T-helper 17 cell (primary cell): ENCODE results near the gene FRMD4A. TPM values are rescaled to one million over a fixed set of nuclear protein-coding genes. Genes with fewer than 3 reads are reported as not detected.
"Not testable (repeated sequence)": the region's sequence is repeated elsewhere in the genome, so short reads cannot be mapped to it uniquely, and the experiment has no call there.

ENCODE experiments used
- ATAC-seq: fragments of 150-1000 bp; cut with Tn5 transposase; 2 replicates; pipeline ENCODE4 v1.10.0; 2021; ENCODE audit warnings: mild to moderate bottlenecking, moderate library complexity
- DNase-seq, 3 donors: peaks; one replicate each; pipeline versions ENCODE4 v3.0.0 to v3.0.0-alpha.2; 2020 to 2021
- H3K9me3 ChIP-seq: one replicate; pipeline ENCODE4 v1.7.0; 2013; ENCODE audit warnings: low read length, mild to moderate bottlenecking; ENCODE audit not compliant: control insufficient read depth, poor library complexity, severe bottlenecking
- H3K27ac Mint-ChIP-seq: one replicate; pipeline ENCODE4 v1.8.0; 2022; ENCODE audit warnings: mild to moderate bottlenecking, moderate library complexity, mixed read lengths
- H3K27me3 Mint-ChIP-seq: one replicate; pipeline ENCODE4 v1.8.0; 2022; ENCODE audit warnings: mixed read lengths
- H3K36me3 Mint-ChIP-seq: one replicate; pipeline ENCODE4 v1.8.0; 2022; ENCODE audit warnings: low read depth, mixed read lengths
- H3K4me1 Mint-ChIP-seq: one replicate; pipeline ENCODE4 v1.8.0; 2022; ENCODE audit warnings: mild to moderate bottlenecking, mixed read lengths
- H3K4me3 Mint-ChIP-seq: one replicate; pipeline ENCODE4 v1.8.0; 2022; ENCODE audit warnings: mild to moderate bottlenecking, moderate library complexity, mixed read lengths
- total RNA-seq, 4 donors: library from RNA in 2 of 4; stranded (reverse) in 2 of 4; gene quantifications; one replicate each; pipeline ENCODE4 v1.2.3 and lab custom pipeline; 2022 to 2026

The FRMD4A gene
- total RNA-seq, 2 donors from 2014 or later, result 1.3 to 2.7 TPM

- Mint-ChIP-seq H3K27me3 (peaks cover 54% of the 10 kb centered on the region), H3K36me3 (no peaks in the 10 kb centered on the region), H3K4me3 (no peak overlapping the region), H3K27ac (no peak overlapping the region), H3K4me1 (no peaks in the 10 kb centered on the region)
- DNase-seq, result no peak
- H3K9me3 ChIP-seq, result no peaks in the 10 kb centered on the region
- ATAC-seq, result no peak
Measured at GRCh38 chr10:14156104-14156503, 174.6 kb downstream of the FRMD4A start.

- H3K4me3 Mint-ChIP-seq, result no peak overlapping the region
- H3K27ac Mint-ChIP-seq, result no peak overlapping the region
- no peaks in the 10 kb centered on the region for H3K9me3 ChIP-seq
- no peaks in the 10 kb centered on the region for H3K36me3 Mint-ChIP-seq
- H3K4me1 Mint-ChIP-seq, result no peaks in the 10 kb centered on the region
- DNase-seq (no peak), ATAC-seq (no peak)
- peaks cover 49% of the 10 kb centered on the region for H3K27me3 Mint-ChIP-seq
Measured at GRCh38 chr10:14153570-14154055, 177.1 kb downstream of the FRMD4A start.

- Mint-ChIP-seq H3K4me3 (no peak overlapping the region), H3K27ac (no peak overlapping the region), H3K27me3 (peaks cover 46% of the 10 kb centered on the region), H3K4me1 (no peaks in the 10 kb centered on the region), H3K36me3 (peaks cover 2% of the 10 kb centered on the region)
- H3K9me3 ChIP-seq, result no peaks in the 10 kb centered on the region
- ATAC-seq, result no peak
- no peak for DNase-seq
Measured at GRCh38 chr10:14151571-14151970, 179.2 kb downstream of the FRMD4A start.

- Mint-ChIP-seq H3K4me1 (no peaks in the 10 kb centered on the region), H3K36me3 (peaks cover 2% of the 10 kb centered on the region), H3K27me3 (peaks cover 49% of the 10 kb centered on the region), H3K27ac (no peak overlapping the region), H3K4me3 (no peak overlapping the region)
- ATAC-seq (no peak), DNase-seq (no peak)
- no peaks in the 10 kb centered on the region for H3K9me3 ChIP-seq
Measured at GRCh38 chr10:14150526-14150925, 180.2 kb downstream of the FRMD4A start.

- Mint-ChIP-seq H3K4me3 (no peak overlapping the region), H3K36me3 (peaks cover 2% of the 10 kb centered on the region), H3K27me3 (peaks cover 74% of the 10 kb centered on the region), H3K4me1 (peaks cover 2% of the 10 kb centered on the region), H3K27ac (no peak overlapping the region)
- H3K9me3 ChIP-seq, result no peaks in the 10 kb centered on the region
- ATAC-seq (no peak), DNase-seq (no peak)
Measured at GRCh38 chr10:14146501-14146900, 184.2 kb downstream of the FRMD4A start.

GRCh38 chr10:14146025-14146424, 184.7 kb downstream of the FRMD4A start:
- no peak overlapping the region for H3K4me3 Mint-ChIP-seq
- H3K9me3 ChIP-seq, result no peaks in the 10 kb centered on the region
- DNase-seq (no peak), ATAC-seq (no peak)
- peaks cover 2% of the 10 kb centered on the region for H3K36me3 Mint-ChIP-seq
- H3K27me3 Mint-ChIP-seq, result peaks cover 76% of the 10 kb centered on the region
- H3K27ac Mint-ChIP-seq, result no peak overlapping the region
- peaks cover 2% of the 10 kb centered on the region for H3K4me1 Mint-ChIP-seq

GRCh38 chr10:14144451-14144850, 186.3 kb downstream of the FRMD4A start:
- no peak for DNase-seq
- Mint-ChIP-seq H3K27me3 (peaks cover 74% of the 10 kb centered on the region), H3K4me1 (peaks cover 2% of the 10 kb centered on the region), H3K36me3 (peaks cover 4% of the 10 kb centered on the region), H3K27ac (no peak overlapping the region), H3K4me3 (no peak overlapping the region)
- ATAC-seq, result no peak
- no peaks in the 10 kb centered on the region for H3K9me3 ChIP-seq

- H3K4me1 Mint-ChIP-seq, result peaks cover 2% of the 10 kb centered on the region
- H3K9me3 ChIP-seq, result no peaks in the 10 kb centered on the region
- DNase-seq (no peak), ATAC-seq (no peak)
- H3K27ac Mint-ChIP-seq, result no peak overlapping the region
- no peak overlapping the region for H3K4me3 Mint-ChIP-seq
- H3K36me3 Mint-ChIP-seq, result peaks cover 4% of the 10 kb centered on the region
- peaks cover 61% of the 10 kb centered on the region for H3K27me3 Mint-ChIP-seq
Measured at GRCh38 chr10:14142606-14143250, 188.0 kb downstream of the FRMD4A start.

GRCh38 chr10:14141283-14141682, 189.4 kb downstream of the FRMD4A start:
- H3K27me3 Mint-ChIP-seq, result peaks cover 54% of the 10 kb centered on the region
- H3K4me1 Mint-ChIP-seq, result peaks cover 2% of the 10 kb centered on the region
- peaks cover 2% of the 10 kb centered on the region for H3K36me3 Mint-ChIP-seq
- no peak overlapping the region for H3K4me3 Mint-ChIP-seq
- H3K9me3 ChIP-seq, result no peaks in the 10 kb centered on the region
- ATAC-seq, result no peak
- H3K27ac Mint-ChIP-seq, result no peak overlapping the region
- DNase-seq, result no peak

GRCh38 chr10:14137391-14137790, 193.3 kb downstream of the FRMD4A start:
- DNase-seq, result no peak
- Mint-ChIP-seq H3K27ac (no peak overlapping the region), H3K27me3 (peaks cover 33% of the 10 kb centered on the region), H3K36me3 (peaks cover 2% of the 10 kb centered on the region), H3K4me1 (peaks cover 2% of the 10 kb centered on the region), H3K4me3 (no peak overlapping the region)
- H3K9me3 ChIP-seq, result no peaks in the 10 kb centered on the region
- ATAC-seq, result no peak

- not testable (repeated sequence) for H3K27ac Mint-ChIP-seq, H3K4me1 Mint-ChIP-seq, DNase-seq, H3K9me3 ChIP-seq, H3K36me3 Mint-ChIP-seq, H3K4me3 Mint-ChIP-seq, ATAC-seq
- H3K27me3 Mint-ChIP-seq, result peaks cover 19% of the 10 kb centered on the region
Measured at GRCh38 chr10:14135196-14135595, 195.5 kb downstream of the FRMD4A start.

GRCh38 chr10:14134275-14134674, 196.4 kb downstream of the FRMD4A start:
- Mint-ChIP-seq H3K4me3 (no peak overlapping the region), H3K4me1 (no peaks in the 10 kb centered on the region), H3K36me3 (no peaks in the 10 kb centered on the region), H3K27ac (no peak overlapping the region), H3K27me3 (peaks cover 24% of the 10 kb centered on the region)
- ATAC-seq, result no peak
- H3K9me3 ChIP-seq, result no peaks in the 10 kb centered on the region
- no peak for DNase-seq

GRCh38 chr10:14131261-14131960, 199.3 kb downstream of the FRMD4A start:
- ATAC-seq, result no peak
- no peak overlapping the region for H3K4me3 Mint-ChIP-seq
- no peak for DNase-seq

GRCh38 chr10:14129770-14130169, 201.0 kb downstream of the FRMD4A start:
- Mint-ChIP-seq H3K4me1 (peaks cover 4% of the 10 kb centered on the region), H3K27ac (no peak overlapping the region), H3K36me3 (no peaks in the 10 kb centered on the region), H3K27me3 (peaks cover 43% of the 10 kb centered on the region), H3K4me3 (no peak overlapping the region)
- DNase-seq, result no peak
- ATAC-seq, result no peak
- H3K9me3 ChIP-seq, result no peaks in the 10 kb centered on the region

More at GRCh38 chr10:14131261-14131960, 199.3 kb downstream of the FRMD4A start:
- Mint-ChIP-seq H3K4me1 (peaks cover 2% of the 10 kb centered on the region), H3K27ac (no peak overlapping the region), H3K27me3 (peaks cover 43% of the 10 kb centered on the region), H3K36me3 (no peaks in the 10 kb centered on the region)
- no peaks in the 10 kb centered on the region for H3K9me3 ChIP-seq
